HCT116 (cell line): Measurements from ENCODE around the gene SLC35G2. TPM values are rescaled to one million over a fixed set of nuclear protein-coding genes. Genes with fewer than 3 reads are reported as not detected.

Source experiments
- ATAC-seq: fragments of 200-7000 bp; cut with Tn5 transposase; 2 replicates; pipeline ENCODE4 v1.9.1; 2020; ENCODE audit warnings: mild to moderate bottlenecking, moderate library complexity
- BruUV-seq: library from RNA; stranded (reverse); fragments of 400-500 nt; replicated peaks from 2 replicates; lab custom pipeline; 2021; lab: Mats Ljungman, UMichigan
- CTCF ChIA-PET: fragments of 300-600 bp; sonication (Branson Sonifier 250); formaldehyde crosslinking; loops from one replicate; lab custom pipeline; 2021; ENCODE audit warnings: antibody characterized with exemption; lab: Charles Lee
- POLR2A ChIA-PET: fragments of 300-600, 350-600 bp; sonication (Branson Sonifier 250); formaldehyde crosslinking; loops from one replicate; lab custom pipeline; 2021; ENCODE audit warnings: antibody characterized with exemption; lab: Charles Lee
- RAD21 ChIA-PET, 2 experiments: fragments of 300-600 bp; sonication (Branson Sonifier 250); formaldehyde crosslinking; loops; one replicate each; lab custom pipeline; 2023; ENCODE audit warnings: low total read pairs in 2 of 2; ENCODE audit not compliant: uncharacterized antibody in 2 of 2, unreplicated experiment in 2 of 2, low non-redundant PET in 1 of 2; lab: Charles Lee
- DNase-seq: peaks from one replicate; pipeline ENCODE4 v3.0.0-alpha.2; 2010; ENCODE audit warnings: low read depth, low spot score
- H2AFZ ChIP-seq: fragments of 200-600 bp; shearing (Covaris generic), sonication (generic); 2 replicates; pipeline ENCODE4 v1.6.1; 2017; ENCODE audit warnings: low read depth, mixed run types, mixed read lengths, antibody characterized with exemption, low read length; ENCODE audit not compliant: poor library complexity, severe bottlenecking
- H3K27ac ChIP-seq: 2 replicates; pipeline ENCODE4 v1.5.1; 2012; ENCODE audit warnings: low read depth, low read length
- H3K27me3 ChIP-seq: fragments of 200-600 bp; sonication (generic); 2 replicates; pipeline ENCODE4 v1.6.1; 2016; ENCODE audit warnings: mixed run types, low read length, mixed read lengths; ENCODE audit not compliant: insufficient read depth
- H3K36me3 ChIP-seq, 2 experiments: fragments of 200-500 bp in 1 of 2; fragments of 200-600 bp in 1 of 2; sonication (Bioruptor generic) in 1 of 2; sonication (generic) in 1 of 2; 2 replicates each; pipeline versions ENCODE4 v1.5.1 to v1.6.1; 2014 to 2016; ENCODE audit warnings: low read length in 2 of 2, inconsistent platforms in 1 of 2, mixed read lengths in 1 of 2, mixed run types in 1 of 2; ENCODE audit not compliant: insufficient read depth in 2 of 2, control insufficient read depth in 1 of 2
- H3K4me1 ChIP-seq, 2 experiments: fragments of 200-600 bp in 1 of 2; sonication (generic) in 1 of 2; 2 replicates each; pipeline versions ENCODE4 v1.5.1 to v1.6.1; 2012 to 2017; ENCODE audit warnings: low read length in 2 of 2, inconsistent platforms in 1 of 2, mild to moderate bottlenecking in 1 of 2, mixed read lengths in 1 of 2, mixed run types in 1 of 2, moderate library complexity in 1 of 2; ENCODE audit not compliant: insufficient read depth in 2 of 2, control insufficient read depth in 1 of 2
- H3K4me2 ChIP-seq: fragments of 200-600 bp; sonication (generic); 2 replicates; pipeline ENCODE4 v1.6.1; 2017; ENCODE audit warnings: mixed run types, low read length, mixed read lengths
- H3K4me3 ChIP-seq, 2 experiments: fragments of 200-600 bp in 1 of 2; sonication (generic) in 1 of 2; replicated peaks in 1 of 2; 2 replicates each; pipeline ENCODE4 v1.5.1; 2011 to 2016; ENCODE audit warnings: low read length in 2 of 2, control low read depth in 1 of 2, low read depth in 1 of 2, mild to moderate bottlenecking in 1 of 2, mixed read lengths in 1 of 2, mixed run types in 1 of 2
- H3K79me2 ChIP-seq: fragments of 200-600 bp; sonication (generic); 2 replicates; pipeline ENCODE4 v1.6.1; 2017; ENCODE audit warnings: mild to moderate bottlenecking, mixed run types, low read length, moderate library complexity, mixed read lengths; ENCODE audit not compliant: insufficient read depth
- H3K9ac ChIP-seq: fragments of 200-600 bp; sonication (generic); 2 replicates; pipeline ENCODE4 v1.6.1; 2016; ENCODE audit warnings: low read length, mixed read lengths
- H3K9me2 ChIP-seq: fragments of 200-600 bp; sonication (generic), shearing (Covaris generic); 2 replicates; pipeline ENCODE4 v1.6.1; 2017; ENCODE audit warnings: mixed run types, mild to moderate bottlenecking, moderate library complexity; ENCODE audit not compliant: insufficient read depth
- H3K9me3 ChIP-seq, 2 experiments: fragments of 200-500 bp in 1 of 2; fragments of 200-600 bp in 1 of 2; sonication (Bioruptor generic) in 1 of 2; sonication (generic) in 1 of 2; 2 replicates each; pipeline ENCODE4 v1.6.1; 2014 to 2017; ENCODE audit warnings: low read length in 2 of 2, mixed read lengths in 2 of 2, inconsistent platforms in 1 of 2, low read depth in 1 of 2, mild to moderate bottlenecking in 1 of 2, mixed run types in 1 of 2, moderate library complexity in 1 of 2; ENCODE audit not compliant: control insufficient read depth in 1 of 2, insufficient read depth in 1 of 2
- H4K20me1 ChIP-seq: fragments of 200-600 bp; sonication (generic), shearing (Covaris generic); 2 replicates; pipeline ENCODE4 v1.6.1; 2017; ENCODE audit warnings: mixed run types, mild to moderate bottlenecking, moderate library complexity; ENCODE audit not compliant: insufficient read depth
- EGR1 ChIP-seq: IDR thresholded peaks from 2 replicates; pipeline ENCODE4 v1.6.1; 2012; ENCODE audit warnings: low read depth
- EZH2phosphoT487 ChIP-seq: fragments of 200-600 bp; IDR thresholded peaks from 2 replicates; pipeline ENCODE4 v1.6.1; 2018; ENCODE audit warnings: antibody characterized with exemption, borderline replicate concordance
- JUND ChIP-seq: IDR thresholded peaks from 2 replicates; pipeline ENCODE4 v1.6.1; 2012
- POLR2AphosphoS5 ChIP-seq: IDR thresholded peaks from 2 replicates; pipeline ENCODE4 v1.6.1; 2011; ENCODE audit warnings: mild to moderate bottlenecking, low read depth, low read length, moderate library complexity
- SIN3A ChIP-seq: IDR thresholded peaks from 2 replicates; pipeline ENCODE4 v1.6.1; 2012; ENCODE audit warnings: low read depth
- SP1 ChIP-seq: IDR thresholded peaks from 2 replicates; pipeline ENCODE4 v1.6.1; 2012; ENCODE audit warnings: low read depth
- ZFX ChIP-seq: fragments of 450-650 bp; IDR thresholded peaks from 2 replicates; pipeline ENCODE4 v1.6.1; 2017
- ZNF274 ChIP-seq: fragments of 200-500 bp; sonication (Bioruptor generic); IDR thresholded peaks from 2 replicates; pipeline ENCODE4 v1.6.1; 2014; ENCODE audit warnings: mild to moderate bottlenecking, low read depth, low read length, inconsistent platforms
- intact Hi-C: fragments of 100-400 bp; cut with micrococcal nuclease; formaldehyde crosslinking; loops from 2 replicates; pipeline ENCODE4 v1.10.0; 2022
- total RNA-seq: library from RNA; stranded (reverse); gene quantifications from one replicate; pipeline ENCODE4 v1.2.1, GENCODE V29; 2021; ENCODE audit not compliant: unreplicated experiment

The SLC35G2 gene
- total RNA-seq, 1 experiment from 2014 or later = 3.3 TPM

- RAD21 ChIA-PET = no interaction called here
These were observed 14.1 kb upstream of the SLC35G2 start for GRCh38 chr3:136804813-136805212.

GRCh38 chr3:136805795-136806194, 13.1 kb upstream of the SLC35G2 start:
- no peak for TF ChIP-seq SP1
- TF ChIP-seq, all 23 proteins: peak for 0
- Histone ChIP-seq H3K27ac (no peak overlapping the region), H3K9ac (no peak overlapping the region), H3K4me1 (peaks cover 3 to 25% of the 10 kb centered on the region in 2 experiments; a peak in 3 of 4 replicates), H3K4me3 (no peak overlapping the region), H2AFZ (no peak overlapping the region), H4K20me1 (no peaks in the 10 kb centered on the region), H3K27me3 (no peaks in the 10 kb centered on the region), H3K36me3 (no peaks in the 10 kb centered on the region), H3K9me2 (no peaks in the 10 kb centered on the region), H3K9me3 (no peaks in the 10 kb centered on the region), H3K79me2 (no peaks in the 10 kb centered on the region), H3K4me2 (no peak overlapping the region)
- BruUV-seq = no TSS peak
- CTCF ChIA-PET = no interaction called here
- RAD21 ChIA-PET = no interaction called here
- POLR2A ChIA-PET = no interaction called here
- intact Hi-C loops = no loop called here
- DNase-seq (no peak), ATAC-seq (no peak)

More at GRCh38 chr3:136804813-136805212, 14.1 kb upstream of the SLC35G2 start:
- intact Hi-C loops = no loop called here
- Histone ChIP-seq H3K9ac (no peak overlapping the region), H3K27me3 (no peaks in the 10 kb centered on the region), H3K9me2 (no peaks in the 10 kb centered on the region), H3K4me3 (no peak overlapping the region), H3K79me2 (no peaks in the 10 kb centered on the region), H3K4me1 (peaks cover 3 to 30% of the 10 kb centered on the region in 2 experiments; a peak in 3 of 4 replicates), H3K9me3 (no peaks in the 10 kb centered on the region), H4K20me1 (no peaks in the 10 kb centered on the region), H3K27ac (no peak overlapping the region), H2AFZ (no peak overlapping the region), H3K36me3 (no peaks in the 10 kb centered on the region), H3K4me2 (no peak overlapping the region)
- ChIA-PET CTCF (no interaction called here), POLR2A (no interaction called here)
- BruUV-seq = no TSS peak
- DNase-seq (no peak), ATAC-seq (no peak)
- TF ChIP-seq EGR1 = no peak
- TF ChIP-seq POLR2AphosphoS5 = no peak
- no peak for TF ChIP-seq ZNF274
- TF ChIP-seq ZFX = no peak
- TF ChIP-seq JUND = no peak
- no peak for TF ChIP-seq SIN3A
- TF ChIP-seq EZH2phosphoT487 = no peak
